Loucy (cell line): Measurements from ENCODE around the gene KCNJ15.

Experiments
- H2AFZ ChIP-seq: fragments of 200-600 bp; sonication (generic); 2 replicates; pipeline ENCODE4 v1.6.0; 2016; ENCODE audit warnings: antibody characterized with exemption, mild to moderate bottlenecking, low read length, moderate library complexity
- H3F3A ChIP-seq: fragments of 200-600 bp; 2 replicates; pipeline ENCODE4 v1.6.0; 2016; ENCODE audit warnings: antibody characterized with exemption, low read depth, mild to moderate bottlenecking
- H3K27me3 ChIP-seq: fragments of 200-600 bp; sonication (generic); 2 replicates; pipeline ENCODE4 v1.6.1; 2014; ENCODE audit warnings: low read length, mild to moderate bottlenecking; ENCODE audit not compliant: insufficient read depth, poor library complexity, severe bottlenecking
- H3K36me3 ChIP-seq: fragments of 200-600 bp; sonication (generic); 2 replicates; pipeline ENCODE4 v1.6.1; 2016; ENCODE audit warnings: low read length; ENCODE audit not compliant: insufficient read depth
- H3K4me1 ChIP-seq: fragments of 200-600 bp; sonication (generic); 2 replicates; pipeline ENCODE4 v1.5.1; 2014; ENCODE audit warnings: low read length, mild to moderate bottlenecking; ENCODE audit not compliant: insufficient read depth, poor library complexity, severe bottlenecking
- H3K4me2 ChIP-seq: fragments of 200-600 bp; sonication (generic); 2 replicates; pipeline ENCODE4 v1.6.0; 2014; ENCODE audit warnings: antibody characterized with exemption, low read length, low read depth, mild to moderate bottlenecking; ENCODE audit not compliant: poor library complexity, severe bottlenecking
- H3K4me3 ChIP-seq: fragments of 200-600 bp; sonication (generic); 2 replicates; pipeline ENCODE4 v1.5.1; 2014; ENCODE audit warnings: low read length, mild to moderate bottlenecking, mixed read lengths; ENCODE audit not compliant: poor library complexity, severe bottlenecking
- H3K79me2 ChIP-seq: fragments of 200-600 bp; sonication (generic); 2 replicates; pipeline ENCODE4 v1.6.1; 2014; ENCODE audit warnings: low read length; ENCODE audit not compliant: insufficient read depth
- H3K9ac ChIP-seq: fragments of 200-600 bp; sonication (generic); 2 replicates; pipeline ENCODE4 v1.6.0; 2014; ENCODE audit warnings: mild to moderate bottlenecking, low read depth, low read length, moderate library complexity; ENCODE audit not compliant: poor library complexity, severe bottlenecking
- H3K9me2 ChIP-seq: fragments of 200-600 bp; sonication (generic); replicated peaks from 2 replicates; pipeline ENCODE4 v1.6.1; 2016; ENCODE audit warnings: low read depth, low read length, mixed read lengths
- H3K9me3 ChIP-seq: fragments of 200-600 bp; sonication (generic); 2 replicates; pipeline ENCODE4 v1.6.1; 2014; ENCODE audit warnings: mild to moderate bottlenecking, antibody characterized with exemption, low read length, low read depth; ENCODE audit not compliant: insufficient read depth
- H4K20me1 ChIP-seq: fragments of 200-600 bp; sonication (generic); 2 replicates; pipeline ENCODE4 v1.6.0; 2014; ENCODE audit warnings: antibody characterized with exemption, low read length, mild to moderate bottlenecking; ENCODE audit not compliant: insufficient read depth, poor library complexity, severe bottlenecking
- CTCF ChIP-seq: fragments of 200-600 bp; sonication (generic); conservative IDR thresholded peaks from 2 replicates; pipeline ENCODE4 v1.5.1; 2014; ENCODE audit warnings: mild to moderate bottlenecking, antibody characterized with exemption, low read length
- EZH2phosphoT487 ChIP-seq: fragments of 200-600 bp; IDR thresholded peaks from 2 replicates; pipeline ENCODE4 v1.6.1; 2018; ENCODE audit warnings: antibody characterized with exemption, mild to moderate bottlenecking, moderate library complexity, borderline replicate concordance

KCNJ15 gene

GRCh38 chr21:38312822-38313221 is 56.0 kb downstream of the KCNJ15 start:
- Histone ChIP-seq H3K79me2 (no peaks in the 10 kb centered on the region), H3K9me3 (no peaks in the 10 kb centered on the region), H3K9me2 (no peaks in the 10 kb centered on the region), H3K36me3 (no peaks in the 10 kb centered on the region), H3K4me3 (no peak overlapping the region), H4K20me1 (no peaks in the 10 kb centered on the region), H3K27me3 (no peaks in the 10 kb centered on the region), H3K9ac (no peak overlapping the region), H3K4me1 (no peaks in the 10 kb centered on the region), H3K4me2 (no peak overlapping the region), H2AFZ (no peak overlapping the region), H3F3A (no peaks in the 10 kb centered on the region)
- no peak for TF ChIP-seq EZH2phosphoT487
- TF ChIP-seq CTCF = no peak

DNA sequence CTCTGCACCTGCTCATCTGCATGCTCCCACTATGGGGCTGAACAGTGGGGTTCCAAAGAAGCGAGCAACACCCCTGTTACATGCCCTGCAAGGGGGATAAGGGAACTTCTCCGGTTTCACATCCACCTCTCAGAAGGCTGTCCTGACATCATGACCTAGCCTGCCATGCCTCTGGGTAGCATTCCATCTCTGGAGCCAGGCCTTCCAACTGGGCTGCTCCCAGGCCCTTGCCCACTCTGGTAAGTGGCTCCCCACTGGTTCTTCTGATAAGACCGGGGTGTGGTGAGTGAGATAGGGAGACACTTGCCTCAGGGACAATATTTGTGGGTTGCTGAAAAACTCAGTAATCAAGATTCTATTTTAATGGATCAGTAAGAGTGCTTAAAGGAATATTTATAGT is 57.8 kb downstream of the KCNJ15 start:
- TF ChIP-seq EZH2phosphoT487 (no peak), CTCF (no peak)
- Histone ChIP-seq H3K27me3 (no peaks in the 10 kb centered on the region), H3K9me2 (no peaks in the 10 kb centered on the region), H3K4me1 (no peaks in the 10 kb centered on the region), H3K9ac (no peak overlapping the region), H2AFZ (no peak overlapping the region), H3K4me3 (no peak overlapping the region), H4K20me1 (no peaks in the 10 kb centered on the region), H3K79me2 (no peaks in the 10 kb centered on the region), H3K9me3 (no peaks in the 10 kb centered on the region), H3K36me3 (no peaks in the 10 kb centered on the region), H3K4me2 (no peak overlapping the region), H3F3A (no peaks in the 10 kb centered on the region)

DNA sequence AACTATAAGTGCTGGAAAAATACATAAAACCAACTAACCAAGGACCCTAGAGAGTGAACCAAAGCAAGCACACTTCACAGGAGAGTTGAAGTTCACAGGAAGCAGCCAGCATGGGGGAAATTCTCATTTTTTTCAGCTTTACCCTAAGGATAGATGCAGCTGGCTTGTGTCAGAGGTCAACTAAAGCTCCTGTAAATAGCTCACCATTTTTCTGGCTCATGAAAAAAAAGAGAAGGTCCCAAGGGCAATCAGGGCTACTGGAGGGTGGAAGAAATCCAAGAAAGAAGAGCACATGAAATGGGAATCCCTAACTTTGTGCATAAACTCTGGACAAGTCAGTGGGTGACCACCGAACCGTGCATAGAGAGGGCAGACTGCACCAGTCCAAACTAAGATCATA is 58.3 kb downstream of the KCNJ15 start:
- Histone ChIP-seq H2AFZ (no peak overlapping the region), H3K9ac (no peak overlapping the region), H3K79me2 (no peaks in the 10 kb centered on the region), H3K27me3 (no peaks in the 10 kb centered on the region), H3K9me2 (no peaks in the 10 kb centered on the region), H4K20me1 (no peaks in the 10 kb centered on the region), H3K4me1 (no peaks in the 10 kb centered on the region), H3K9me3 (no peaks in the 10 kb centered on the region), H3F3A (no peaks in the 10 kb centered on the region), H3K36me3 (no peaks in the 10 kb centered on the region), H3K4me2 (no peak overlapping the region), H3K4me3 (no peak overlapping the region)
- no peak for TF ChIP-seq CTCF
- TF ChIP-seq EZH2phosphoT487 = no peak
